ENCODE data around the gene SAMD4B. TPM values are rescaled to one million over a fixed set of nuclear protein-coding genes. Genes with fewer than 3 reads are reported as not detected.

Gene SAMD4B
- total RNA-seq, 1 experiment from 2014 or later, result 80.4 TPM

- H3K27ac ChIP-seq (ENCODE audit: low read length), result no peak overlapping the region
- TF ChIP-seq EZH2 (IDR thresholded peaks at IDR 0.05; ENCODE audit: low read length, unreplicated experiment), result no peak
- no peak for TF ChIP-seq CTCF (conservative IDR thresholded peaks at IDR 0.05; ENCODE audit: low read depth, low read length)
- no peak for TF ChIP-seq EZH2phosphoT487 (IDR thresholded peaks at IDR 0.05; ENCODE audit: borderline replicate concordance, low read length)
- H4K20me1 ChIP-seq (ENCODE audit: low read length), result no peaks in the 10 kb centered on the region
- no peak overlapping the region for H3K4me3 ChIP-seq (ENCODE audit: low read length)
- H3F3A ChIP-seq (ENCODE audit: low read length, unreplicated experiment), result no peaks in the 10 kb centered on the region
- no peak for ATAC-seq
- H3K9me2 ChIP-seq (replicated peaks; ENCODE audit: low read length), result no peaks in the 10 kb centered on the region
- no peak overlapping the region for H3K4me2 ChIP-seq (ENCODE audit: low read length)
- no peaks in the 10 kb centered on the region for H3K79me2 ChIP-seq (ENCODE audit: low read length)
- no peak for DNase-seq
- H2AFZ ChIP-seq (ENCODE audit: low read length), result no peak overlapping the region
- H3K9me3 ChIP-seq (ENCODE audit: low read length), result no peaks in the 10 kb centered on the region
- no peaks in the 10 kb centered on the region; the same call in 1 of the 2 replicates for H3K36me3 ChIP-seq (ENCODE audit: low read depth, low read length)
- ChIA-PET CTCF (no interaction called here), POLR2A (ENCODE audit: unreplicated experiment) (no interaction called here)
- H3K27me3 ChIP-seq (ENCODE audit: low read length), result no peaks in the 10 kb centered on the region
- BruUV-seq (replicated peaks), result no TSS peak
- no peak overlapping the region for H3K9ac ChIP-seq (ENCODE audit: low read length)
- intact Hi-C loops (cut with micrococcal nuclease), result no loop called here
- no peaks in the 10 kb centered on the region for H3K4me1 ChIP-seq (ENCODE audit: insufficient read depth, low read length)
Observed at GRCh38 chr19:39356073-39356472, 13.9 kb downstream of the SAMD4B start.

- Histone ChIP-seq H3K27me3 (ENCODE audit: low read length) (no peaks in the 10 kb centered on the region), H3K79me2 (ENCODE audit: low read length) (no peaks in the 10 kb centered on the region), H3K9ac (ENCODE audit: low read length) (no peak overlapping the region), H3K4me1 (ENCODE audit: insufficient read depth, low read length) (no peaks in the 10 kb centered on the region), H3K36me3 (ENCODE audit: low read depth, low read length) (no peaks in the 10 kb centered on the region; the same call in 1 of the 2 replicates), H3F3A (ENCODE audit: low read length, unreplicated experiment) (no peaks in the 10 kb centered on the region), H3K9me2 (replicated peaks; ENCODE audit: low read length) (no peaks in the 10 kb centered on the region), H4K20me1 (ENCODE audit: low read length) (no peaks in the 10 kb centered on the region), H2AFZ (ENCODE audit: low read length) (no peak overlapping the region), H3K4me3 (ENCODE audit: low read length) (no peak overlapping the region), H3K9me3 (ENCODE audit: low read length) (no peaks in the 10 kb centered on the region), H3K4me2 (ENCODE audit: low read length) (no peak overlapping the region), H3K27ac (ENCODE audit: low read length) (no peak overlapping the region)
- DNase-seq (no peak), ATAC-seq (no peak)
- BruUV-seq (replicated peaks), result no TSS peak
- ChIA-PET CTCF (no interaction called here), POLR2A (ENCODE audit: unreplicated experiment) (no interaction called here)
- no peak for TF ChIP-seq EZH2 (IDR thresholded peaks at IDR 0.05; ENCODE audit: low read length, unreplicated experiment)
- TF ChIP-seq EZH2phosphoT487 (IDR thresholded peaks at IDR 0.05; ENCODE audit: borderline replicate concordance, low read length), result no peak
- TF ChIP-seq CTCF (conservative IDR thresholded peaks at IDR 0.05; ENCODE audit: low read depth, low read length), result no peak
- intact Hi-C loops (cut with micrococcal nuclease), result no loop called here
Observed at GRCh38 chr19:39356647-39357046, 14.4 kb downstream of the SAMD4B start.

- BruUV-seq (replicated peaks), result no TSS peak
- Histone ChIP-seq H3K27me3 (ENCODE audit: low read length) (no peaks in the 10 kb centered on the region), H3K9ac (ENCODE audit: low read length) (no peak overlapping the region), H3K9me2 (replicated peaks; ENCODE audit: low read length) (no peaks in the 10 kb centered on the region), H3K79me2 (ENCODE audit: low read length) (no peaks in the 10 kb centered on the region), H3K36me3 (ENCODE audit: low read depth, low read length) (no peaks in the 10 kb centered on the region; the same call in 1 of the 2 replicates), H3K4me3 (ENCODE audit: low read length) (no peak overlapping the region), H4K20me1 (ENCODE audit: low read length) (no peaks in the 10 kb centered on the region), H3F3A (ENCODE audit: low read length, unreplicated experiment) (no peaks in the 10 kb centered on the region), H3K4me1 (ENCODE audit: insufficient read depth, low read length) (0 out of 2 replicates have a peak, but pooled peaks cover 5% of the 10 kb centered on the region), H2AFZ (ENCODE audit: low read length) (no peak overlapping the region), H3K9me3 (ENCODE audit: low read length) (no peaks in the 10 kb centered on the region), H3K4me2 (ENCODE audit: low read length) (no peak overlapping the region), H3K27ac (ENCODE audit: low read length) (no peak overlapping the region)
- DNase-seq, result no peak
- CTCF ChIA-PET, result no interaction called here
- no peak for ATAC-seq
- TF ChIP-seq EZH2phosphoT487 (IDR thresholded peaks at IDR 0.05; ENCODE audit: borderline replicate concordance, low read length) (no peak), CTCF (conservative IDR thresholded peaks at IDR 0.05; ENCODE audit: low read depth, low read length) (no peak), EZH2 (IDR thresholded peaks at IDR 0.05; ENCODE audit: low read length, unreplicated experiment) (no peak)
- POLR2A ChIA-PET (ENCODE audit: unreplicated experiment), result no interaction called here
- intact Hi-C loops (cut with micrococcal nuclease), result no loop called here
Observed at GRCh38 chr19:39359026-39359425, 16.8 kb downstream of the SAMD4B start.

Measured in PC-3 (cell line).